GM12872 (cell line): ENCODE measurements around the gene TAF3.

ENCODE experiments used
- CTCF ChIP-seq: IDR thresholded peaks from 3 replicates; pipeline ENCODE4 v1.5.1; 2011; ENCODE audit warnings: low read depth, mild to moderate bottlenecking, low read length, moderate library complexity; ENCODE audit not compliant: insufficient read depth

The TAF3 gene

GRCh38 chr10:7804216-7804615 lies 14.1 kb upstream of the TAF3 start:
- no peak for TF ChIP-seq CTCF

GRCh38 chr10:7804741-7805140 lies 13.6 kb upstream of the TAF3 start:
- no peak for TF ChIP-seq CTCF

GRCh38 chr10:7808686-7809267 lies 9.5 kb upstream of the TAF3 start:
- TF ChIP-seq CTCF = no peak

- TF ChIP-seq CTCF = no peak
Measured at GRCh38 chr10:7810443-7810842, 7.9 kb upstream of the TAF3 start.

GRCh38 chr10:7811000-7811399 lies 7.3 kb upstream of the TAF3 start:
- TF ChIP-seq CTCF = no peak

- peak; percentile 20; the same call in 1 of the 3 replicates for TF ChIP-seq CTCF
Measured at GRCh38 chr10:7813481-7813880, 4.8 kb upstream of the TAF3 start.

- no peak for TF ChIP-seq CTCF
Measured at GRCh38 chr10:7817576-7817975, 729 bp upstream of the TAF3 start.

- no peak for TF ChIP-seq CTCF
Measured at GRCh38 chr10:7817984-7818294, 366 bp upstream of the TAF3 start.
